Femur (tissue), 1 donor: ENCODE results near the gene FAM72B.
A peak's percentile ranks its signal among the peaks of the same experiment; 100 is the strongest.
"Not testable (repeated sequence)": the region's sequence is repeated elsewhere in the genome, so short reads cannot be mapped to it uniquely, and the experiment has no call there.

Experiments used
- DNase-seq: peaks from one replicate; pipeline ENCODE4 v3.0.0-alpha.2; 2017

The FAM72B gene

DNA sequence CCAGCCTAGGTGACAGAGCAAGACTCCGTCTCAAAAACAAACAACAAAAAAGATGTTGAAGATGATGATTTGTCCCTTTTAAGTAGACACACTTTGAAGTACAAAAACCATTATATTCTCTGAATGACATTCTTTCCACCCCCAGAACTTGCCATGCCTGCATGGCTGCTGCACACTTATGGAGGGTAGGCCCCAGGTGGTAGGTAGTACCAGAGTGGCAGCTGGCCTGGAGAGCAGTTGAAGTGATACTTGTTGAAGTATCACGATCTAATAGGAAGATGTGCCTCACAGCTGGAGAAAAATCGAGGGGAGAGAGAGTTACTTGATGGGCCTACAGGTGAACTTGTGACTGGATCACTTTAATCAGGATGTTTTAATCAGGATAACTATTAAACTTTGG, 15.6 kb upstream of the FAM72B start:
- not testable (repeated sequence) for DNase-seq

GRCh38 chr1:121197095-121197882, 13.1 kb upstream of the FAM72B start:
- not testable (repeated sequence) for DNase-seq

DNA sequence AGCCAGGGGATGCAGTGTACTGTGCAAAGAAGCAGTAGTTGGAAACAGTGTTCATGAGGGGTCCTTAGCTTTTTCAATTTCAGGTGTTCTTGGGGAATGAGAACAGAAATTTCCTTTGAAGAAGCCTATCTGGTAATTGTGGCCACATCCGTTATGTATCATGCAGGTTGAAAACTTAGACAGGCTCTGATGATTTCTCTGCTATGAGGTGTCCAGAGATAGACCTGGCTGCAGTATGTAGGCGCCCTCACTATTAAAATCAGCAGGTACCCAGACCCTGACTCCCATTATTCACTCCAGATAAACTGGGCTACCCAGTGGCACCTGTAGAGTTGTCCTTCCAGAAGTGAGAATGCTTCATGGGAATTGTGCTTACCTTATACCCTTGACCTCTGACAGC, 8.4 kb upstream of the FAM72B start:
- not testable (repeated sequence) for DNase-seq

- not testable (repeated sequence) for DNase-seq
Measured at GRCh38 chr1:121187914-121188313, 3.8 kb upstream of the FAM72B start.

DNA sequence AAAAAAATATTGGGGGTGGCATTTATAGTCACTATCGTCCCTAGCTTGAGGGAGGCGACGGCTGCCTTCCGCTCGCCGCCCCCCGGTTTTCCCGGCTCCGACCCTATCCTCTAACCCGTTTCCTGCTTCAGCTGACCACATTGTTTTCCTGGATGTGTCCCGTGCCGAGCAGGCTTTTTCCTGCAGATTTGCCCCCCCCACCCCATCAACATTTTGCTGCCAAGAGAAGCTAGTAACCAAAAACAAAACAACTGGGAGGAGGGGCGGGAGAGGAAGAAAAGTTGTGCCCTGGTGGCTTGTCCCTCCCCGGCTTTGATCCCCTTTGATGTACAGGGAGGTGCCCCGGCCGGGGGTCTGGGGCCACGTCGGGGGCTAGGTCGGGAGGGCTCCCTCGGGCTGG, 2.1 kb upstream of the FAM72B start:
- DNase-seq = not testable (repeated sequence)

DNA sequence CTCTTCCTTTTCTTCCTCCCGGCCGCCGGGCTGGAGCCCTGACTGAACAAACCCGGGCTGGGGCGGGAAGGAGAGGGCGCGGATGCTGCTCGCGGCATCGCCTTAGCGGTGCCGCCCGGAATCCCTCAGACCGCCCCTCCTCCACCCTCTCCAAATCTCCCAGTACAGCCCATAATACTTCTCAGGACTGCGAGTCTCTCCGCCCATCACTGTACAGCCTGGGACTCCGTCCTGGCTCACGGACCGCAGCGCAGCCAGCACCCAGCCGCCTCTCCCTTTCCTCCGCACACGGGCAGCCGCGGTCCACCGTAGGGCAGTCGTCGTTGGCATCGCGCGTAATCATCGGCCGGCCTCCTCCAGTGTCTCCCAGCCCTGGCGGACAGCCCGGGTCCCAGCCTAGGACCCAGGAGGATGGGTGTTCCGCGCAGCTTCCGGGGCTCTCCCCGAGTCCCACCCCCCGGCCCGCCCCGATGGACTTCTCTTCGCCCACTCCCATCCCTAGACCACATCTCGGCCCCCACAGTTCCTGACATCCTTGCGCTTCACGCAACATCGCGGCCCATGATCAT, 1.1 kb upstream of the FAM72B start:
- DNase-seq = not testable (repeated sequence)

- DNase-seq = peak; percentile 15
Measured at GRCh38 chr1:121183867-121184266, 273 bp downstream of the FAM72B start.

DNA sequence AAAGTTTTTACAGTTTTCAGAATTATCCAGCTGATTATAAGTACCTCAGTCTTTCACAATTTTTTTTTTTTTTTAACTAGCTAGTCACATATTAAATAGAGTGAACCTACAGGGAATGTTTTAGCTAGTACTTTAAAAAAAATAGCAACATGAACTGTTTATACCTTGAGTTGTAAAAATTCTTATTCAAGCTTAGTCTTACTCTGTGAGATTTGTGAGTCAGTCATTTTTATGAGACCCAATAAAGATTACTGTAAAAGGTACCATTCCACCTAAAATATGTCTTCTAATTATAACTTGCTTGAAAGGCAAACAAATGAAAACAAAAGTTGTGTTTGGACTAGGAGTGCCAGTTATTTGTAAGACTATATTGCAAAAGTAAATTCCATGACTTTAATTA, 5.9 kb downstream of the FAM72B start:
- DNase-seq = not testable (repeated sequence)

GRCh38 chr1:121176649-121177048, 7.5 kb downstream of the FAM72B start:
- not testable (repeated sequence) for DNase-seq

DNA sequence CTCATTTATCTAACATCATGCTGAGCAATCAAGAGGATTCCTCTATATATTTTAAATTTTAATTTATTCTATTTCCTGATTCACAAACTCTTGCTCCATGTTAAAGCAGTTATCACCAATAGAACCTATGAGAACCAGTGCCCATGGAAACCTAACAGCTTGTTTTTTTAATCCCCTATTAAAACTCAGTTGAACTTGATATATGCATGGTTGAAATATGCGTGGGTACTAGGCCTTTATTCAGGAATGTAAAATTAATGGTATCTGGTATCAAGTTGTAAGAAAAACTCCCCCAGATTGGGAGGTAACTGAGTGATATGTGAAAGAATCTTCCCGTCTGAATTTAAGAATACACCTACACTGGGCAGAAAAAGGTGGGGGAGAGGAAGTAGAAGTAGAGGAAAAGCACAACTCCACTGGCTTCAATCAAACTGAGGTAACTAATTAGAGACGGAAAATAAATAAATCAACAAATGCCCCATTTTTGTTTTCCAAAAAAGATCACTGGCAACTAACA, 15.9 kb downstream of the FAM72B start:
- not testable (repeated sequence) for DNase-seq

DNA sequence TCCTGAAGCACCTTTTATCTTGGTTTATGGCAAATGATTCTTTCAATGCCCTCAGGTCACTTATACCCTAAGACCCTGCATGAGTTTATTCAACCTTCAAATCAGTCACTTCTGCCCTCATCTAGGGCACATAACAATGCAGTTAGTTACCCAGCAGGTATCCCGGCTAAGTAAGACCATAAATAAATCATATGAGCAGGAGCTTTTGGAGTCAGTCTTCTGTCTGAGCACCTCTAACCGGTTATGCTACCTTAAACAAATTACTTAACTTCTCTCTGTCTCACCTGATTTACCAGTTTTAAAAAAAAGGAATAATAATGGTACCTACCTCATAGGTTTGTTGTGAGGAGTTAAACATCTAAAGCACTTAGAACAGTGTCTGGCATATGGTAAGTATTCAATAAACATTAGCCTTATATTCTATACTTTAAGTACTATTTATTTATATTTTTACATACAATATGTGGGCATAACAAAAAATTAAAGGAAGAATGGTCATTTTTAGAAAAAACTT, 16.9 kb downstream of the FAM72B start:
- DNase-seq = not testable (repeated sequence)

DNA sequence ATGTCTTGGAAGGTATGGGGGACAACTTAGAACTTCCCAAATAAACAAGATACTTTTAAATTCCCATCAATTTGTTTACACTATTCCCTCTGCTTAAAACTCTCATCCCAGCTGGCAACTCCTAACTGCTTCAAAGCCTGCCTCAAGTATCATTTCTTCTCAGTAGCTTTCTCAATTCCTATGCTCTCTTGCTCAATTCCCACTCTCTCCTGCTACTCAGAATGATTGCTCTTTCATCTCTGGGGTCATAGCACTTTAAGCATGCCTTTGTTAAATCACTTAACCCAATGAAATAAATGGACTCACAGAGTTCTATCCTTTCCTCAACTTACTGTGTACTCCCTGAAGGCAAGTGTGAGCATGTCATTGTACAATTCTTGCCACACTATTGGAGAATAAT, 18.8 kb downstream of the FAM72B start:
- DNase-seq = not testable (repeated sequence)

GRCh38 chr1:121163850-121164757, 20.0 kb downstream of the FAM72B start:
- not testable (repeated sequence) for DNase-seq

GRCh38 chr1:121161199-121161901, 22.8 kb downstream of the FAM72B start:
- not testable (repeated sequence) for DNase-seq

GRCh38 chr1:121160118-121160517, 24.0 kb downstream of the FAM72B start:
- DNase-seq = not testable (repeated sequence)

- DNase-seq = not testable (repeated sequence)
Measured at GRCh38 chr1:121157609-121158008, 26.5 kb downstream of the FAM72B start.

GRCh38 chr1:121156958-121157603, 27.1 kb downstream of the FAM72B start:
- DNase-seq = not testable (repeated sequence)

DNA sequence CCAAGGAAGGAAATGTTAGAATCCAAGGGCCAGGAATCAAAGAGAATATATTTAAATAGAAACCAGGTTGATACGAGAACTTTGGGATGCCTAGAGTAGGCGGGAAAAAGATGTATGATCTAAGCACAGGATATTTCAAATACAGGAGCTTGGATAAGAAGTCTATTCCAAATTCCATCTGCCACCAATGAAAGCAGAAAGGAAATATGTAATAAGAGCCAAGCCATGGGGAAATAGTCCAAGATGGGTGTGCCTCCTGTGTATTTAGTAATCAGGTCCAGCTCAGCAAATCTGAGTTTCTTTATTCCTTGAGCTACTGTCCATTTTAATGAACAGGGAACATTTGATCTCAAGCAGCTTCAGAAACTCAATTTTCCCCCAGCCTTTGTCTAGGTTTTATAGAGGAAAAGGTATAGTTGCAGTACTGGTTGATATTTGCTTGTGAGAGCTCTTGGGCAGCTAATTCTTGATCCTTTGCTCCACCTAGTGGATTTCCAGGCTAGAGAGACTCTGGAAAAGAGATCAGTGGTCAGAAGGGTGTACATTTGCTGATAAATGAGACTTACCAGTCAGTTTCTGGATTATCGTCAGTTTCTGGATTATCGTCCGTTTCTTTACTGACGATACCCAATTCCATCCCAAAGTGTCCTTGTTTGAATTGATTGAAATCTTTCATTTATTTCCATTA, 28.3 kb downstream of the FAM72B start:
- peak; percentile 21 for DNase-seq

GRCh38 chr1:121154811-121155210, 29.3 kb downstream of the FAM72B start:
- DNase-seq = not testable (repeated sequence)

DNA sequence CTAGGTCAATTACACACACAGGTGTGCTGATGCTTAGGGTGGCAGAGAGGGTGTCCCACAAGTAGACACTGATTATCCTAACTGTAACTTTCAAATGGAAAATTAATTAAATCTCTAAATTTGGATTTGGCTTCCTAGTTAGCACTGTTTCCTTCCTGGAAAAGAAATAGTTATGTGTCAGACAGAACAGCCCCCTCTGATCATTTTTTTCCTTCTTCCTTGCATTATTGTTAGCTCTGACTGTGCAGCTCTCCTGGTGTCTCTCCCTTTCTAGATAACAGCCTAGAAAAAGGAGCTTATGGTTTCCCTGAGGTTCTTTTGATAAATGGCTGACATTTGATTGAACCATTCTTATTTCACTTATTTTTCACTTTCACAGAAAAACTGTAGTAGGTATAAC, 31.4 kb downstream of the FAM72B start:
- not testable (repeated sequence) for DNase-seq

DNA sequence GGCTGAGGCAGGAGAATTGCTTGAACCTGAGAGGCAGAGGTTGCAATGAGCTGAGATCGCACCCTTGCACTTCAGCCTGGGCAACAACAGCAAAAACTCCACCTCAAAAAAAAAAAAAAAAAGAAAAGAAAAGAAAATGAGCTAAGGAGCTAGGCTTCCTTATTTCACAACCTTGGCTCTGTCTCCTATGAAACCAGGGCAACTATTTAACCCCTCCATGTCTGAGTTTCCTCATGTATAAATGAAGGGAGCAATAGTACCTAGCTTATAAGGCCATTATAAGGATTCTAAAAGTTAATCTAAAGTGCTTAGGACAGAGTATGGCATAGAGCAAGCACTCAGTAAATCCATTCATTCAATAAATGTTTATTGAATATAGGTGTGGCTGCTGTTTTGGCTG, 32.8 kb downstream of the FAM72B start:
- not testable (repeated sequence) for DNase-seq
